Activated CD8-positive, alpha-beta memory T cell treated with anti-CD3 and anti-CD28 coated beads, Interleukin-2, amount 50 U/mL, for 48 hours (primary cell): Measurements from ENCODE around the gene CEMIP.

Experiments used
- DNase-seq: peaks from one replicate; pipeline ENCODE4 v3.0.0-alpha.2; 2020

Gene CEMIP

DNA sequence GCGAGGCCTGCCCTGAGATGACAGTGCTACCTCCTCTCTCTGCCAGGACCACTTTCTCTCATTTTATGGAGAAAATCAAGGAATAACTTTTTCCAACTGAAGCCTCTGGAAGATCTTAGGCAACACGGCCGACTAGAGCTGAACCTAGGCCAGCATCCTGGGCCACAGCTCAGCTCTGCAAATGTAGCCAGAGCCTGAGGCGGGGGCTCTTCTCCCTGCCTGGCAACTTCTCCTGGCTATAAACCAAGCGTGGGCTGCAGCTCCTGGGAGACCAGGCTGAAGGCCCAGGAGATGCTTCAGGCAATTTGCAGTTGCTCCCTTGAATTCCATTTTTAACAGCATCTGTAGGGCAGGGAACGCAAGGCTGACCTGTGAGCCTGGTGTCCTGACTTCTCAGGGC lies 74.9 kb downstream of the CEMIP start:
- DNase-seq = no peak

DNA sequence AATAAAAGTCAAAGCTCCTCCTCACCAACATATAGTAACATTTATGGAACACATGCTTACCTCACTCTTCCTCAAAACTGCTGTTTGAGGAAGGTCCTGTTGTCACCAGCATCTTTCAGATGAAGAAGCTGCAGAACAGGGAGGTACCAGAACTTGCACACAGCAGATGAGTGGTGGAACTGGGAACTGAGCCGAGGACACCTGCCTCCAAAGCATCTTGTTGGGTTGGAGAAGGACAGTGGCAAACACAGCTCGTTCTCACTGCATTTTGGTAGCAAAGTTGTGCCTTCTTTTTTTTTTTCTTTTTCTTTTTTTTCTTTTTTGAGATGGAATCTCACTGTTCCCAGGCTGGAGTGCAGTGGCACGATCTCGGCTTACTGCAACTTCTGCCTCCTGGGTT lies 76.0 kb downstream of the CEMIP start:
- no peak for DNase-seq

DNA sequence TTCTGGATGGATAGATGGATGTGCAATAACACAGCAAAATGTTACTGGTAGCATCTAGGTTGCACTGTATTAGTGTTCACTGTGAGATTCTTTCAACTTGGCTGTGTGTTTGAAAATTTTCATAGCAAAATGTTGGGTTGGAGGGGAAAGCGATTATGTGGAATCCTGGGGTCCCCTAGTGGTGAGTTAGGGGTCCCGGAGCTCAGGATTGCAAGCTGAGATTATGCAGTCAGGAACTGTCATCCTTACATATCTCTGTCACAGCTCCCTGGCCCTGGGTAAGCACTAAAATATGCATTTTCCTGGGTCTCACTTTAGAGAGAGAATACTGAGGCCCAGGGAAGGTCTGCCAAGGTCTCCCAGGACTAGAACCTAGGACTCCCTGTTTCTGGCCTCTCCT lies 77.2 kb downstream of the CEMIP start:
- DNase-seq = no peak

DNA sequence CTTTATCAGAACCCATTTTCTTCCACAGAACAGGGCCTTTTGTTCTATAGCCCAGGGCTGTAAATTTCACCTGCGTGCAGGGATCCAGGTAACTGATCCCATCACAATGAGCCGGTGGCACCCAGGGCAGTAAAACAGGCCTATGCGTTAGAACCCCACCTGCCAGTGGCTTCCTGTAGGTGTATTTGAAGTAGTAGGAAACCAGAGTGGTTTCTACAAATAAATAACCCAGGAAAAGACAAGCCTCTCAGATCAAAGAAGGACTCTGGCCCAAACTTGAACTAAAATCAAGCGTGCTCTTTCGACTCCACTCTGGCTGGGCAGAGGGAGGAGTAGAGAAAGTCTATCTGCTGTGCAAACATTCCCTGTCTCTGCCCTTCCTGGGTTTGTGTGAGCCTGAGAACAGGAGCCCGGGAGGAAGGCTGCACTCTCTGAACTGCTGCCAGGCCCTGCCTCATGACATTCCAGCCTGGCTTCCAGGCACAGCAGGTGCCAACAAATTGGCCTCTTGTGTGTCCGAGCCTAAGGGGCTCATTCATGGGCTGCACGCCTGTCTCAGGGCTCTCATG lies 77.7 kb downstream of the CEMIP start:
- DNase-seq = no peak

DNA sequence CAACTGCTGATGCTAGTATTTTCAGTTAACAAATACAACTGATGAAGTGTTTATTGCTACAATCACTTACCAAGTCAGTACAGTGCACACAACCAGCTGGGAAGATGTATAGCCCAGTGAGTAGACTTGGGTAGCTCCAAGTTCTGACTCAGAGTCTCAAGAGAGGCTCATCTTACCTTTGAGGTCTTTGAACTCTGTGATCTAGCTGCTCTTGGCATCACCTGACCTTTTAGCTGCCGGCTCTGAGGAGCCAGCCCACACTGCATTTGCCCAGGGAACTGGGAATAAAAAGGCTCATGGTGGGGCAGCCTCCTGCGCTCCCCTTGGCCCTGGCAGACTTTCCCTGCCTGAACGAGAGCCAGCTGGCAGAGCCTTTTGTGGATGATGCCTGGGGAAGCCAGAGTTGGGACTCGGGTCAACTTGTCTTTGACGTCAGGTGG lies 82.6 kb downstream of the CEMIP start:
- no peak for DNase-seq

DNA sequence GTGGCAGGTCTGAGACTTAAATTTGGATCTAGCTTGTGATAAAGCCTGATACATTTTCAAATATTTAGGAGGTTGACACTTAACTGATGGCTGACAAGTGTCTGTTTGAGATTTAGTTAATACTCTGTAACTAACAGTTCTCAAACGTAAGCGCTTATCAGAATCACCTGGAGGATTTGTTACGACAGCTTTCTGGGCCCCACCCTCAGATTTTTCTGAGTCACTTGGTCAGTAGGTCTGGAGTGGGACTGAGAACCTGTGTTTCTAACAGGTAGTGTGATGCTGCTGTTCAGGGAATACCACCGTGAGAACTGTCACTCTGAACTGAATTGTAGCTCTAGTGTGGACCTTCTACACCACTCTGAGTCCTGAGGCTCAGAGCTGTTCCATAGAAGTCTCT lies 85.5 kb downstream of the CEMIP start:
- no peak for DNase-seq

DNA sequence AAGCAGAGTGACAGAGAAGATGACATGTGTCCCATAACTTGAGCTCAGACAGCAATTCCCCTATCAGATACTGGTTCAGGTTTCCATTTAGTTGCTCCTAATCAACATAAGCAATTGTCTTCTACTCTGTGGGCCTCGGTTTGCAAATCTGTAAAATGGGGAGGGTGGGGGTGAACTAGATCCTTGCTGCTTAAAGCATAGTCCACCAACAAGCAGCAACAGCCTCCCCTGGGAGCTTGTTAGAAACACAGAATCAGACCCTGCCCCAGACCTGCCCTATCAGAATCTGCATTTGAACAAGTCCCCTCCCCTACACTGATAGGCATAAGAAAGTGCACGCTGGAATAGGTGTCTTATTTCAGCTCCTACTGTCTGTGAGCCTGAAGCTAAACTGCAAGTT lies 87.8 kb downstream of the CEMIP start:
- DNase-seq = no peak

DNA sequence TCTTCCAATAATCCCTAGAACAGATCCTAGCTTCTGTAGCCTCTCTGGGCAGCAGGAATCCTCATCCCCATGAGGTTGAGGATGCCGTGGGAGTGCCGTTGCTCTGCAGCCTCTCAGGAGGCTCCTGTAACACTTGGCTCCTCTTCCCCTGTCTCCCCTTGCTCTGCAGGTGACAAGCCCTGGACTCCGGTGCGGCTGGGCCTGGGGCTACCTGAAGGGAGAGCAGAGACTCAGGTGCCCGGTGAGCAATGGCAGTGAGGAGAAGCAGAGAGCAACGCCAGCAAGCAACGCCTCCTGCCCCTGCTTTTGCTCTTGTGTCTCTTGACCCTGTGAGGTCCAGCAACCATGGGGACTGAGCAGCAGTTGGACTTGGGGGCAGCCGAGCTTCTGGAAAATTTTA lies 91.2 kb downstream of the CEMIP start:
- no peak for DNase-seq

DNA sequence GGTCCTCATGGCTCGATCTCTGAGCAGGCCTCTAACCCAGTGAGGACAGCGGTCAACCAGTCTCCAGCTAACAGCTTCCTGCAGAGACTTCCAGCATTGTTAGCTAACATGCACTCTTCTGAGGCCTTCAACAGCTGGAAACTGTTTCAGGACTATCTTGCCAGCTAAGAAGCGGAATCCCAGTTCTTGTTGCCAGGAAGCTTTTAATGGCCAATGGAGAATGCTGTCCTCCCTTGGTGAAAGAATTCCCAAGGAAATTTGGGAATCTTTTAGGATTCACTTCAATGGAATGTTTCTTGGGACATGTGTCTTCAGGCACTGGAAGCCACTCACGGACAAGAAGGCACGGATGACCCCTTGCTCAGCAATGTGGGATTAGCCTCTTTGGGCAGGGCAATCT lies 91.7 kb downstream of the CEMIP start:
- DNase-seq = no peak

DNA sequence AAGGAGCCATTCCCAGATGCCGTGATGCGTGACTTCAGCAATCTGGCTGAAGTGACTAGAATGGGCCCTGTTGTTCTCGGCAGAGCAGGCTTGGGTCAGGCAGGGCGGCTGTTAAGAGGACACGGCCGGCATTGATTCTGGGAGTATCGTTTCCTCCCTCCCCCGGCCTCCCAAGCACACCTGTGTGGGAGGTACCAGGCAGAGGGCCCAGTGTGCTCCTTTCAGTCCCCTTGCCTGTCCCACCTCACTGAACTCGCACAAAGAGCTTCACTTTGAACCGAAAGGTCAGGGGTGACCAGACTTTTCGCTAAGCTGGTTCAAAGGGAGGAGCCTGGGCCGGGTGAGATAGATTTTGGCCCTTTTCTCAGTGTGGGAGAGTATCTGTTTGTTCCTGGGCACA lies 92.7 kb downstream of the CEMIP start:
- no peak for DNase-seq

DNA sequence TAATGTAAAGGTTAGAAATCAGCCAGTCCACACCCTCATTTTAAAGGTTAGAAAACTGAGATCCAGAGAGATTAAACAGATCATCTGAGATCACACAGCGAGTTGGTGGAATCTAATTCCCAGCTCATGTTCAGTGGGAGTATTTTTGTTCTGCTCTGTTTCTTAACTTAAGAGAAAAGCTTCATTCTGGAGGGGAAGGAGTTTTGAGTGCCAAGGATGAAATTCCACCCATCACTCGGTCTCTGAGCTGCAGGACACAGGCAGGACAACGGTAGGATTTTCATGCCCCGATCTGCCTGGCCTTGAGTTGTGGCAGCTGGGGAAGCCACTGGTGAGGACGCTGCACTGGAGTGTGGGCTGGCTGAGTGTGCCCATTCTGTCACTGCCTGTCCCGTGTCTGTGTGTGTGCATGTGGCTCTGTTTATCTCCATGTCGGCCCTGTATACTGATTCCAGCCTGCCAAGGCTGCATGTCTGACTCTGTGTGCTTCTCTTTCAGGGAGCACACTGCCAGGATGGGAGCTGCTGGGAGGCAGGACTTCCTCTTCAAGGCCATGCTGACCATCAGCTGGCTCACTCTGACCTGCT lies 94.3 kb downstream of the CEMIP start:
- DNase-seq = no peak

DNA sequence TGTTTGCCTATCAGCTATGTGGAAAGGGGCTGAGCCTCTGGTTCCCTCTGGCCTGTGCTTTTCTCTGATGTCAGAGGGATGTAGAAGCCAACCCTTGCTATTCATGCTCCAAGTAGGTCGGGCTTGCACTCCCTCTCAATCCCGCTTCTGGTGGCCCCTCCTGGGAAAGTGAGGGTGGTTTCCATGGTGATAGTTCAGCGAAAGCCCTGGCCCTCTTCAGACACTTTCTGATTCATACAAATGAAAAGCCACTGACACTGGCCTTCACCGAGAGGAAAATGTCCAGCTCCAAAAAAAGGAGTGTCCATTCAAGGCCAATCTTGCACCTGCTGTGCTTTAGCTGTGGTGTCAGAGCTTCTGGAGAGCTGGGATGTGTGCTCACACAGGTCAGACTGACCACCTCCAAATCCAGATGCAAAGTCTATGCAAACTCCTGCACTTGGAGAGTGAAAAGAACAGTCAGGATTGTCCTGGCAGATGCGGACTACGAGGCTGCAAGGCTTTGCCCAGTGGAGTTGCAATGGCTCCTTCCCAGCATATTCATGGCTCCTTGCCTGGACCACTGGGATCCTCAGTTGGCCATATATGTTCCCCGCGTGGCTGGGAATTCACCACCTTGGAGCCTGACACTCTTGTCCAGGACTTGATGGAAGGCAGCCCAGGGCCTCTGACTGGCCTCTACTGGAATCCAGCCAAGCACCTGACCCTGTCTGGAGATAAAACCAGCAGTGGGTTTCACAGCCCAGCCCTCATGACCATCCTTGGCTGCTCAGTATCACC lies 96.6 kb downstream of the CEMIP start:
- DNase-seq = no peak

DNA sequence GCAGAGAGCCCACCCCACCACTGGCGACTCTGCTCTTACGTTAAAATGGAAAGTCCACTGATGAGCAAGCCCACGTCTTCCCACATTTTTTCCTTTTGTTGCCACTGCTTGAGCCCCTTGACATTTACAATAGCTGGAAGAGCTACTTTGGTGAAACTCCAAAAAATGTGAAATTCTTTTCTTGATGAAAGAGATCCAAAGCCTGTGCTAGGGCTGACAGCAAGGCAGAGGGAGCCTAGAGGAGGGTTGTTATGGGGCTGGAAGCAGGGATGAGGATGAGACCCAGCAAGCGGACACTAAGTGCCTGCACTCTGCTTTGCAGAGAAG lies 97.1 kb downstream of the CEMIP start:
- no peak for DNase-seq

DNA sequence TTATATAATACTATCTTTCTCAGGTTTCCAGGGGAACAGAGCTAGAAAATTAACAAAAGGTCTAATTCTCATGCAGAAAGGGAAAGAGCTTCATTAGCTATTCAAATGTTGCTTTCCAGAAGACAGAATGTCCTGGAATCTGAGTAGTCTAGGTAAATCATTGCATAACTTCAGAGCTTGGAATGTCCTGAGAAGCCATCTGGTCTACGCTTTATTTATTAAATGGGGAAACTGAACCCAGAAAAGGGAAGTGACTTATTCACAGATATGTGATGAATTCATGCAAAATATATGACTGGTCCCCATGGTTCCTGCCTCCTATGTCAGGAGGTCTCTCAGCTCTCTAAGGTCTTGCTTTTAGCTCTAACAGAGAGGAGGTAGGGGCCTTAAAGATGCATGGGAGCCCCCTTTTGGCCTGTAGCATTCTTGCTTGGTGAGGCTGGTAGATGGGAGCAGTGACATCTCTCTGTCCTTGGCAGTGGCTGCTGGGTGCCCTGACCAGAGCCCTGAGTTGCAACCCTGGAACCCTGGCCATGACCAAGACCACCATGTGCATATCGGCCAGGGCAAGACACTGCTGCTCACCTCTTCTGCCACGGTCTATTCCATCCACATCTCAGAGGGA lies 99.2 kb downstream of the CEMIP start:
- DNase-seq = no peak

DNA sequence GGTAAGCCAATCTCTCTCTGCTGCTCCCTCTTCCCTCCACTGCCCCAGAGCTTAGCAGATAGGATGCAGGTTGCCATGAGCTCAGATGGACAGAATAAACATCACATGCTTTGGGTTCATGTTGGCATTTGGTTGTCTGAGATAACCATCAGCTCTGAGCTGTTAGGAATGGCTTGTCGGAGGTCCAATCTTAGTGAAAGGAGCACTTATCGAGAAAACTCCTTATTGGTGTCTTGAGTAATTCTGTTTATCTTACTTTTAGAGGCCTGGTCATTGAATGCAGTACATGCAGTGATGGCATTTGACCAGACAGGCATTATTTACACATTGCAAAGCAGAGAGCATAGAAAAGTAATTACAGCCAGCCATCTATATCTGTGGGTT lies 99.7 kb downstream of the CEMIP start:
- DNase-seq = no peak

DNA sequence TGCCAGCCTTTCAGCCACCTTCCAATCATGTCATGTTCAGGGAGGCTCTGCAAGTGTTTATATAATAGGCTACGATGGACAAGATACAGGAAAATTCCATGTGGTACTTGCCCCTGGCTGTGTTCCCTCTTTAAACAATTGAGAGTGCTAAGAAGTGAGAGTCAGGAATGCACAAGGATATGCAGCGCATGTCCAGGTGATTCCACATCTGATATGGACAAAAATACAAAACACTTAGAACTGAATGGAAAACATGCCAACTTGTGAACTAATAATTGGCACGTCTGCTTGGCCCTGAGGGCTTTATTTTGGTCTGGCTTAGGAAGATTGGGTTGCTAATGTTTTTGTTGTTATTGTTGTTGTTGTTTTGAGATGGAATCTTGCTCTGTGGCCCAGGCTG lies 100.9 kb downstream of the CEMIP start:
- no peak for DNase-seq

DNA sequence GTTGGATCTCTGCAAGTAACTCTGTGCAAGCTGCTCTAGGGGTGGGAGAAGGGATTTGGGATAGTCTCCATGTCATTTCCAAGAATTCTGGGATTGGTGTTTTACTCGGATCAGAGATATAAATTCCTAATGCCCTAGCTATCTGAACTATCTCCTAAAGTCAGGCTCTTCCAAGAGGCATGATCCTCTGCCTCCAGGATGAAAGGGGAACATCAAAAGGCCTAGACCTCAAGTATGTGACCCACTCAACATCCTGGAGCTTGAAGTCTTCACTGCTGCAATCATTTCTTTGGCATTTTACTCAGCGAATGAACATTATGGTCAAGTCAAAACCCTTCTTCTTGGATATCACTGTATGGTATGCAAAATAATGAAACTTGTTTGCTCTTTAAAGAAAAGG lies 104.5 kb downstream of the CEMIP start:
- no peak for DNase-seq

DNA sequence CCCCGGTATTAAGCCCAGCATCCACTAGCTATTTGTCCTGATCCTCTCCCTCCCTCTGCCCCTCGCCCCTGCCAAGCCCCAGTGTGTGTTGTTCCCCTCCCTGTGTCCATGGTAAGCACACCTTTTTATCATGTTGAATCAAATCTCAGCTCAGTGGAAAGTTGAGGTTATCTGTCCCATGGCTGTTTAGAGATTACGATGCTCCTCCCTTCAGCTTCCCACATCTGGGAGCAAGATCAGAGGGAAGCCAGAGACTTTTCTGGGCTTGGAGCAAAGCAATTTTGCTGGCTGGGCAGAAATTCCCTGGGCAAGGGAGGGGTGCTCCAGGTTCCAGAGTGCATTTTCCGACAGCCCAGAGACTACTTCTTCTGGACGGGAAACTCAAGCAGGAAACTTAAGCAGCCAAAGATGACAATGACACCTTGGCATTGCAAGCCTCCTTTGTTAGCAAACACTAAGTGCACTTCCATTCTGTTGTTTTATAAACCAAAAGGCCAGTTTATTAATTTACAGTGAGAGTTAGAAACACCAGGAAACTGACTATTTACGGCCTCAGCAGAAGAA lies 105.9 kb downstream of the CEMIP start:
- DNase-seq = no peak

DNA sequence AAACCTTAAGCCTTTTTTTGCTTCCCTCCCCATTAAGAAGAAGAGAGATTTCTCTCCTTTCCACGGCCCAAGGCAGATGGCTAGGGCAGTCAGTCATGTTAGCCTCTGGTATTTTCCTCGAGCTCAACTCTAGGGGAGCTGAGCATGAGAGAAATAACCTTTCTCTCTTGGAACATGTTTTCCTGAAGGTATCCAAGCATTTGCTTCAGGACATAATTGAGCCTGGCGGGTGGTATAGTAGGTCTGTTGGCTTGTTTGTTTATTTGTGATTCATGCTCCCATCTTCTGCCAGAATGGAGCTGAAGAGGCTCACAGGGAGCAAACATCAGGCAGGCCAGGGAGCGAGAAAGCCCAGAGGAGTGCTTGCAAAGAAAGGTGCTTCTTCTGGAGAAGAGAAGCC lies 108.0 kb downstream of the CEMIP start:
- DNase-seq = no peak

DNA sequence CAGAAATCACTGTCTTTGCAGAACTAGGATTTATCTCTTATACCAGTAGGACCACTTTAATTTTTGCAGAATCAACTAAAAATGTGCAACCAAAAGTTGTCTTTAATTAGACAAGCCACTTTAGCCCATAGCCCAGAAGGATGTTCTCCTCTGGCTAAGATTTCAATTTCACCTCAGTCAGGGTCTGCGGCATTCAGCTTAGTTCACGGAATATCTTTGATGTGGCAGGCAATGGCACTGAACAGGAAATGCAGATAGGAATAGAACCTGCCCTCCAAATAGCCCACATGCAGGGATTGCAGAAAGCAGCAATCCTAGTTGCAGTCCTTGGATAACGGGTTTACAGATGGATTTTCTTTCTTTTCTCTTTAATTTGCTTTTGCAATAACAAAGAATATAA lies 109.7 kb downstream of the CEMIP start:
- no peak for DNase-seq

DNA sequence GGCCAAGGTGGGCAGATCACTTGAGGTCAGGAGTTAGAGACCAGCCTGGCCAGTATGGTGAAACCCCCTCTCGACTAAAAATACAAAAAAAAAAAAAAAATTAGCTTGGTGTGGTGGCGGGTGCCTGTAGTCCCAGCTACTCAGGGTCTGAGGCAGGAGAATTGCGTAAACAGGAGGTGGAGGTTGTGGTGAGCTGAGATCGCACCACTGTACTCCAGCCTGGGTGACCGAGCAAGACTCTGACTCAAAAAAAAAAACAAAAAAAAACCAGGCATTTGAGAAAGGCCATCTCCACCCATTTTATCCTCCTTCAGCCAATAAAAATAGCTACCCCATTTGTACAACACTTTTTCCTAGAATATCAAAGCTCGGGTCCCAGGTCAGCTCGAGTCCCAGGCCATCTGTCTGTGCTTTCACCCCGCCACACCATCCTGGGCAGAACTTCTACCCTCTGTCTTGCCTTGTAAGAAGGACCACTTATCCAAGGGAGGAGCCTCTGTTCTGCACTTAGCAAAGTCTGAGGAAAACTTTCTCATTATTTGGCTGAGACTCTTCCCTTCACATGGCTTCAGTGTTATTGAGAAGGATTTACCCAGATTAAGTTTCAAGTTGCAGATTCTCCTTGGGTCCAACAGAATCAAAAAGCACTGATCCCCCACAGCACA lies 111.3 kb downstream of the CEMIP start:
- no peak for DNase-seq

DNA sequence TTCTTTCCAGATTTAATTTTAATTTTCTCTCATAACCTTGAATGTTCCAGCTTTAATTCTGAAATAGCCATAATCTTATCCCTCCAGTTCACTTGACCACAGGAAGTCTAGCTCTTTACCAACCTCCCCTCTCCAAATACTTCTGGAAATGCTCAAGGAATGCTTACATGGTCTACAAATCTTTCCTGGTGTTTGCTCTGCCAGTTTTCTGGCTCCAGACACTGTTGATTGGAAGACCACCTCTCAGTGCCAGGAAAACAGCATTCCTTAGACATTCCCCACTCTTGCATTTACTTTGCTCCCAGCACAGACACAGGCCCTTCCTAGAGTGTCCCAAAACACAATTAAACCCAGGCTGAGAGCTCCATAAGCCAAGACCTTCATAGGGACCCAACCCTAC lies 111.8 kb downstream of the CEMIP start:
- no peak for DNase-seq

DNA sequence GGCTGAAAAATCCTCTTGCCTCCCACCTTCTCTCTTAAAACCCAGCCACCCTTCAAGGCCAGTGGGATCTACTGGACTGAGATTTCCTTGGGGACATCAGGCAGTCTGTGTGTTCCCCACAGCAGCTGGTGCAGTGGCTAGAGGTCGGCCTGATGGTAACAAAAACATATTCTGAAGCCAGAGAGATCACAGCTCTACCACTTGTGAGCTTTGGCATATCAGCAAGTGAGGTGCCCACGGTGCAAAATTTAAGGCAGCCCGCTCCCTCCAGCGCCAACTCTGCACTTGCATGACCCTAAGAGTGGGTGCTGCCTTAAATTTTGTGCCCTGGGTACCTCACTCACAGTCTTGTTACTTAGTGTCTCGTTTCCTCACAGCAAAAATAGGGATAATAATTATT lies 113.2 kb downstream of the CEMIP start:
- no peak for DNase-seq

DNA sequence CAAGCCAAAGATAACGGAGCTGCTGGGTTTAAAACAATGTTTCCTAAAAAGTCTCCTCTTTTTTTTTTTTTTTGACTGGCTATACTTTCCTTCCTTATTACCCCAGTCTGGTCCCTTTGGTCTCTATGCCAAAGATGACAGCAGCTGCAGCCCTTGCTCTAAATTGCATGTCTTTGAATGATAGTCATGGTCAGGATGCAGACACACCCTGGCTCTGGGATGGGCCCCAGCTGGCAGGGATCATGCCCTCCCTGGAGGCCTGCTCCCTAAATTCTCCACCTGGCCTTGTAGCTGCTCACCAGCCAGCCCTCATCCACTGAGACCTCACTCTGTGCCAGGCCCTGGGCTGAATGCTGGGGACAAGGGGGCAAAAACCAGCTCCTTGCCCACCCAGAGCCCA lies 114.6 kb downstream of the CEMIP start:
- DNase-seq = no peak
